ENCODE measurements around the gene TCF7L1.
"Not testable (repeated sequence)": the region's sequence is repeated elsewhere in the genome, so short reads cannot be mapped to it uniquely, and the experiment has no call there.

The TCF7L1 gene

GRCh38 chr2:85312404-85312803 lies 179.2 kb downstream of the TCF7L1 start:
- H3K4me3 ChIP-seq (ENCODE audit: control insufficient read depth, low read depth, low read length) = no peak overlapping the region
- TF ChIP-seq, protein P1, sequence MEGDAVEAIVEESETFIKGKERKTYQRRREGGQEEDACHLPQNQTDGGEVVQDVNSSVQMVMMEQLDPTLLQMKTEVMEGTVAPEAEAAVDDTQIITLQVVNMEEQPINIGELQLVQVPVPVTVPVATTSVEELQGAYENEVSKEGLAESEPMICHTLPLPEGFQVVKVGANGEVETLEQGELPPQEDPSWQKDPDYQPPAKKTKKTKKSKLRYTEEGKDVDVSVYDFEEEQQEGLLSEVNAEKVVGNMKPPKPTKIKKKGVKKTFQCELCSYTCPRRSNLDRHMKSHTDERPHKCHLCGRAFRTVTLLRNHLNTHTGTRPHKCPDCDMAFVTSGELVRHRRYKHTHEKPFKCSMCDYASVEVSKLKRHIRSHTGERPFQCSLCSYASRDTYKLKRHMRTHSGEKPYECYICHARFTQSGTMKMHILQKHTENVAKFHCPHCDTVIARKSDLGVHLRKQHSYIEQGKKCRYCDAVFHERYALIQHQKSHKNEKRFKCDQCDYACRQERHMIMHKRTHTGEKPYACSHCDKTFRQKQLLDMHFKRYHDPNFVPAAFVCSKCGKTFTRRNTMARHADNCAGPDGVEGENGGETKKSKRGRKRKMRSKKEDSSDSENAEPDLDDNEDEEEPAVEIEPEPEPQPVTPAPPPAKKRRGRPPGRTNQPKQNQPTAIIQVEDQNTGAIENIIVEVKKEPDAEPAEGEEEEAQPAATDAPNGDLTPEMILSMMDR (IDR thresholded peaks at IDR 0.05; ENCODE audit: control insufficient read depth, insufficient read depth, low read depth, low read length, missing control alignments) = no peak
- DNase-seq (ENCODE audit: low read depth) = peak; percentile 71

DNA sequence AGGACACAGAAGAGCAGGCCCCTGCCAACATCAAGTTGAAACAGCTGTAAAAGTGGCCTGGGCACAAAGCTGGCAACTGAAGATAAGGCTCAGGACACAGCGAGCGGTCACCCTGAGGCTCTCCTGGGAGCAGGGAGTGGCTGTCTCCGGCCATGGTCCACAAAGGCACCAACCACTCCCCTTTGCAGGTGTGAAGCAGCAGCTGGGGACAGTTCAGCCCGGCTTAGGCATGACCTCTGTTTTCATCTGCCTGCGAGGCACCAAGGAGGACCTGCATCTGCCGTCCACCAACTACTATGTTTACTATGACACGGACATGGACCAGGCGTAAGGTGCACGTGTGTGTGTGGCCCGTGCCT lies 181.7 kb downstream of the TCF7L1 start:
- TF ChIP-seq, protein P1 (IDR thresholded peaks at IDR 0.05; ENCODE audit: control insufficient read depth, insufficient read depth, low read depth, low read length, missing control alignments) = no peak
- no peak for DNase-seq (ENCODE audit: low read depth)

DNA sequence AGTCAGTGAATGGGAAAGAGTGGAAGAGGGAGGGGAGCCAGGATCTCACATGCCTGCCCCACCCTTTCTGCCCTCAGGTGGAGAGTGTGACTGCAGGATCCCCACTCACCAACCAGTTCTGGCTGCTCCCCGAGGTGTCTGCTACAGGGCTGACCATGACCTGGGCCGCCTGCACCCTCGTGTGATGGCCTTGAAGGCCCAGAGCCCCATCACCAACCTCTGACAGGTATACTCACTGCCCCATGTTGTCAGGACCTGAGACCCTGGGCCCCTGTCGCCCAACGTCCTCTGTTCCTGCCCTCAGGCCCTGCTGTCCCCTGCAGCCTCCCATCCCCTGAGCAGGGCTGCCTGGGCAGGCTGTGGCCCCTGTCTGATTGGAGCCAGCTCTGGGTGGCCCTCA lies 182.7 kb downstream of the TCF7L1 start:
- not testable (repeated sequence) for DNase-seq (ENCODE audit: low read depth)

More for the DNA sequence above, 181.7 kb downstream of the TCF7L1 start:
- no peak overlapping the region for H3K4me3 ChIP-seq (ENCODE audit: control insufficient read depth, low read depth, low read length)

DNA sequence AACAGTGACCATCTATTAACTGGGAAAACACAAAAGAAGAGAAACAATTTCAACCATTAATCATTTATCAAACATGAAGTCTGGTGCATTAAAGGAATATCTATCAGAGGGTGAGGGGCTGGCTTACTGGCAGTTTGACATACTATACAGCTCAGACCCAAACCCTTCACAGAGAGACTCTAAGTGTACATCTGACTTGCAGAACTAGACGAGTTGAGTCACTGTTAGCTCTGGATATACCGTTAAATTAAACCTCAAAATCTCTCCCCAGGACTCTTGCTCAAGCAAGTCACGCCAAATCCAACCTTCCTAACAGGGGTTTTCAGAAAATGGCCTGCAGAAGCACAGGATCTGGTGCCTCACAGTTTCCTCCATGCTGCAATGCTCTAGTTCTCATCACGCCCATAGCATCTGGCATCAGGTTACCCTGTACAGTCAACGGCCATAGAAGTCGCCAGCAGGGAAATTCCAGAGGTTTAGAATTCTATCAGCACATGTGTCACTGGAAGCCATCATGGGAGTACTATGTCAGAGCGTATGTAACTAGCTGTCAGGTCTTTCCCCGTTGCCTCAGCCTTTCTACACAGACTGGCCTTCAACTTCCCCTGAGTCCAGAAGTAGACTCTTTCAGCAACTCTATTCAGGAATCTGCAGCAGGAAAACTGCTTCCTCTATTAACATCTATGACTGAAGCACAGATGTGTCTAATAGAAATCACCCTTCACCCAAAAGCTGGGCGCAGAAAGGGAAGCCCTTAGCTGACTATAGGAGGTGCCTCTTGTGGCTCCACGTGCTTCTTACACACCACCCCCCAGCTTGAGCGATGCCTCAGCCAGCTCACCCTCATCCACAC lies 185.3 kb downstream of the TCF7L1 start:
- no peak overlapping the region for H3K4me3 ChIP-seq (ENCODE audit: control insufficient read depth, low read depth, low read length)
- TF ChIP-seq, protein P1 (IDR thresholded peaks at IDR 0.05; ENCODE audit: control insufficient read depth, insufficient read depth, low read depth, low read length, missing control alignments) = no peak
- DNase-seq (ENCODE audit: low read depth) = peak; percentile 83

More for the DNA sequence above, 182.7 kb downstream of the TCF7L1 start:
- H3K4me3 ChIP-seq (ENCODE audit: control insufficient read depth, low read depth, low read length) = not testable (repeated sequence)

- no peak overlapping the region for H3K4me3 ChIP-seq (ENCODE audit: control insufficient read depth, low read depth, low read length)
- no peak for DNase-seq (ENCODE audit: low read depth)
- TF ChIP-seq, protein P1 (IDR thresholded peaks at IDR 0.05; ENCODE audit: control insufficient read depth, insufficient read depth, low read depth, low read length, missing control alignments) = no peak
Measured at GRCh38 chr2:85319796-85320195, 186.6 kb downstream of the TCF7L1 start.

- DNase-seq (ENCODE audit: low read depth) = no peak
- TF ChIP-seq, protein P1 (IDR thresholded peaks at IDR 0.05; ENCODE audit: control insufficient read depth, insufficient read depth, low read depth, low read length, missing control alignments) = no peak
- H3K4me3 ChIP-seq (ENCODE audit: control insufficient read depth, low read depth, low read length) = no peak overlapping the region
Measured at GRCh38 chr2:85323351-85323987, 190.3 kb downstream of the TCF7L1 start.

DNA sequence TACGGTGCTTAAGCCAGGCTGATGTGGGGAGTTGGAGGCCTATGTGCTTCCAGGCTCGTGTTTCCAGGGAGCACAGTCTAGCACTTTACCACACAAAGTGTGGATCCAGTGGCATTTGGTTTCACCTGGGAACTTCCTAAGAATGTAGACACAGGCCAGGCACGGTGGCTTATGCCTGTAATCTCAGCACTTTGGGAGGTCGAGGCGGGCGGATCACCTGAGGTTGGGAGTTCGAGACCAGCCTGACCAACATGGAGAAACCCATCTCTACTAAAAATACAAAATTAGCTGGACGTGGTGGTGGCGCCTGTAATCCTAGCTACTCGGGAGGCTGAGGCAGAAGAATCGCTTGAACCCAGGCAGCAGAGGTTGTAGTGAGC lies 190.8 kb downstream of the TCF7L1 start:
- not testable (repeated sequence) for DNase-seq (ENCODE audit: low read depth); H3K4me3 ChIP-seq (ENCODE audit: control insufficient read depth, low read depth, low read length)
